ENCODE results near the gene SLC39A7.

- no peak for TF ChIP-seq CTCF (conservative IDR thresholded peaks at IDR 0.05; ENCODE audit: low read depth, low read length)
- TF ChIP-seq EZH2 (IDR thresholded peaks at IDR 0.05; ENCODE audit: borderline replicate concordance, low read depth, low read length, poor library complexity, severe bottlenecking) = no peak
Measured at GRCh38 chr6:33154349-33154748, 46.3 kb upstream of the SLC39A7 start.
